Lower leg skin (tissue), 4 donors: ENCODE measurements around the gene ANOS1. TPM values are rescaled to one million over a fixed set of nuclear protein-coding genes. Genes with fewer than 3 reads are reported as not detected.

Source experiments
- DNase-seq, 2 donors: peaks; one replicate each; pipeline ENCODE4 v3.0.0-alpha.2; 2019; ENCODE audit warnings: low spot score in 2 of 2
- H3K4me3 ChIP-seq: fragments of 200-600 bp; sonication (generic); 2 replicates; pipeline ENCODE4 v1.5.1; 2017; ENCODE audit warnings: mild to moderate bottlenecking, low read depth; ENCODE audit not compliant: poor library complexity, severe bottlenecking
- CTCF ChIP-seq, 3 donors: fragments of 450-650 bp; IDR thresholded peaks; one replicate each; pipeline ENCODE4 v1.5.1; 2016; ENCODE audit warnings: antibody characterized with exemption in 3 of 3, mild to moderate bottlenecking in 3 of 3, moderate library complexity in 2 of 3
- POLR2A ChIP-seq, 2 donors: fragments of 450-650 bp; IDR thresholded peaks; one replicate each; pipeline ENCODE4 v1.6.1; 2016 to 2017; ENCODE audit warnings: antibody characterized with exemption in 2 of 2, mild to moderate bottlenecking in 1 of 2, moderate library complexity in 1 of 2
- WGBS, 2 donors: methylation state at CpG; one replicate each; pipeline ENCODE4 v1.1.5; 2018; 5-methylcytosine and 5-hydroxymethylcytosine counted together
- intact Hi-C: fragments of 100-400 bp; cut with DNase I; formaldehyde crosslinking; loops from one replicate; pipeline ENCODE4 v1.15.0; 2023; ENCODE audit warnings: low total_unique reads
- total RNA-seq, 4 donors: library from RNA; depleted of rRNA; stranded (reverse); fragments of >200 nt; gene quantifications; one replicate each; pipeline ENCODE4 v1.1.0, GENCODE V29; 2016

ANOS1 gene
- total RNA-seq, 4 donors from 2014 or later: 2.7 to 7.5 (median 5.4) TPM

GRCh38 chrX:8755116-8755515 is 23.2 kb upstream of the ANOS1 start:
- WGBS, 2 donors: 67 to 80% methylated on average over 4 of the region's 4 CpGs
- no peak for TF ChIP-seq POLR2A (IDR thresholded peaks at IDR 0.05)
- TF ChIP-seq CTCF (IDR thresholded peaks at IDR 0.05): no peak
- DNase-seq: no peak
- H3K4me3 ChIP-seq: no peak overlapping the region
- intact Hi-C loops: no loop called here

- no peak for DNase-seq
- intact Hi-C loops: no loop called here
- no peak overlapping the region for H3K4me3 ChIP-seq
- no peak for TF ChIP-seq POLR2A (IDR thresholded peaks at IDR 0.05)
- no peak for TF ChIP-seq CTCF (IDR thresholded peaks at IDR 0.05)
These were observed 17.8 kb upstream of the ANOS1 start for GRCh38 chrX:8749697-8750096.

- no peak for DNase-seq
- H3K4me3 ChIP-seq: no peak overlapping the region
- 5 to 6% methylated on average over 6 of the region's 6 CpGs for WGBS, 2 donors
- intact Hi-C loops: no loop called here
- TF ChIP-seq CTCF (IDR thresholded peaks at IDR 0.05): no peak
- no peak for TF ChIP-seq POLR2A (IDR thresholded peaks at IDR 0.05)
These were observed 16.9 kb upstream of the ANOS1 start for GRCh38 chrX:8748855-8749254.

- 69 to 77% methylated on average over 11 of the region's 11 CpGs for WGBS, 2 donors
- no peak for TF ChIP-seq POLR2A (IDR thresholded peaks at IDR 0.05)
- TF ChIP-seq CTCF (IDR thresholded peaks at IDR 0.05): no peak
- intact Hi-C loops: loop anchor here (5.0 kb wide), 1 partner anchor 1584 kb away; no protein-coding TSS in a partner anchor
These were observed 11.3 kb upstream of the ANOS1 start for GRCh38 chrX:8743126-8743732.

GRCh38 chrX:8741981-8742380 is 10.0 kb upstream of the ANOS1 start:
- TF ChIP-seq CTCF (IDR thresholded peaks at IDR 0.05) (no peak), POLR2A (IDR thresholded peaks at IDR 0.05) (no peak)
- no peak overlapping the region for H3K4me3 ChIP-seq
- no peak for DNase-seq
- intact Hi-C loops: loop anchor here (5.0 kb wide), 1 partner anchor 1585 kb away; no protein-coding TSS in a partner anchor
- WGBS, 2 donors: 87 to 90% methylated on average over 10 of the region's 10 CpGs

More at GRCh38 chrX:8743126-8743732, 11.3 kb upstream of the ANOS1 start:
- peak in 1 of 2 donors; percentile 88 for DNase-seq
- H3K4me3 ChIP-seq: no peak overlapping the region
